Activated CD4-positive, alpha-beta T cell treated with anti-CD3 and anti-CD28 coated beads, Interleukin-2, amount 10 ng/mL, durations not matched to agents 7 days and 5 days (primary cell): ENCODE measurements around the gene TGM1. TPM values are rescaled to one million over a fixed set of nuclear protein-coding genes. Genes with fewer than 3 reads are reported as not detected.
"Not testable (repeated sequence)": the region's sequence is repeated elsewhere in the genome, so short reads cannot be mapped to it uniquely, and the experiment has no call there.

Experiments
- CTCF ChIA-PET: fragments of 350-600 bp; sonication (Branson Sonifier 250); formaldehyde crosslinking; loops from one replicate; lab custom pipeline; 2021; ENCODE audit warnings: antibody characterized with exemption; lab: Charles Lee
- POLR2A ChIA-PET: fragments of 350-600 bp; sonication (Branson Sonifier 250); formaldehyde crosslinking; loops from one replicate; lab custom pipeline; 2021; ENCODE audit warnings: antibody characterized with exemption; lab: Charles Lee
- DNase-seq: peaks from one replicate; pipeline ENCODE4 v3.0.0-alpha.2; 2020
- H3K27ac Mint-ChIP-seq: one replicate; pipeline ENCODE4 v1.8.0; 2021; ENCODE audit warnings: mild to moderate bottlenecking, moderate library complexity, mixed read lengths
- H3K27me3 Mint-ChIP-seq: one replicate; pipeline ENCODE4 v1.8.0; 2021; ENCODE audit warnings: mixed read lengths
- H3K36me3 Mint-ChIP-seq: one replicate; pipeline ENCODE4 v1.8.0; 2021; ENCODE audit warnings: low read depth, mixed read lengths
- H3K4me1 Mint-ChIP-seq: one replicate; pipeline ENCODE4 v1.8.0; 2021; ENCODE audit warnings: mixed read lengths
- H3K4me3 Mint-ChIP-seq: one replicate; pipeline ENCODE4 v1.8.0; 2021; ENCODE audit warnings: mild to moderate bottlenecking, moderate library complexity, mixed read lengths
- H3K9me3 Mint-ChIP-seq: one replicate; pipeline ENCODE4 v1.8.0; 2021; ENCODE audit warnings: mixed read lengths
- total RNA-seq, 2 experiments: library from RNA; stranded (reverse); gene quantifications; one replicate each; pipeline ENCODE4 v1.2.3, GENCODE V29; 2021

The TGM1 gene
- total RNA-seq, 2 experiments from 2014 or later = 6.5 TPM

- Mint-ChIP-seq H3K4me3 (peak overlapping the region; percentile 97), H3K27me3 (no peaks in the 10 kb centered on the region), H3K9me3 (no peaks in the 10 kb centered on the region), H3K36me3 (peaks cover 54% of the 10 kb centered on the region), H3K27ac (peak overlapping the region; percentile 33), H3K4me1 (peaks cover 72% of the 10 kb centered on the region)
- ChIA-PET POLR2A (interaction anchor here (1.3 kb wide), 1 partner anchor 18 kb away, joined by 3 read pairs; the partner anchor contains the start of gene MDP1), CTCF (interaction anchor here (0.8 to 2.3 kb wide), 9 partner anchors 8 to 197 kb away, joined by 3 to 14 read pairs (median 5); partner anchors contain the start of genes CIDEB, IRF9, LTB4R2 and MDP1)
- DNase-seq = no peak
These were observed 28.6 kb downstream of the TGM1 start for GRCh38 chr14:24234095-24235005.

GRCh38 chr14:24233538-24233866 is 29.5 kb downstream of the TGM1 start:
- Mint-ChIP-seq H3K27ac (peak overlapping the region; percentile 93), H3K27me3 (no peaks in the 10 kb centered on the region), H3K9me3 (no peaks in the 10 kb centered on the region), H3K36me3 (peaks cover 45% of the 10 kb centered on the region), H3K4me1 (peaks cover 67% of the 10 kb centered on the region), H3K4me3 (peak overlapping the region; percentile 97)
- no peak for DNase-seq
- ChIA-PET CTCF (interaction anchor here (0.8 to 2.3 kb wide), 3 partner anchors 9 to 18 kb away, joined by 3 to 14 read pairs (median 4); partner anchors contain the start of genes MDP1 and TINF2), POLR2A (no interaction called here)

- Mint-ChIP-seq H3K27me3 (no peaks in the 10 kb centered on the region), H3K4me3 (peak within 1 kb of the TSS; percentile 97), H3K36me3 (peaks cover 39% of the 10 kb centered on the region), H3K4me1 (peaks cover 61% of the 10 kb centered on the region), H3K9me3 (no peaks in the 10 kb centered on the region), H3K27ac (peak within 1 kb of the TSS; percentile 93)
- CTCF ChIA-PET = interaction anchor here (0.8 to 2.3 kb wide), 3 partner anchors 10 to 17 kb away, joined by 3 to 14 read pairs (median 4); partner anchors contain the start of genes MDP1 and TINF2
- peak; percentile 35 for DNase-seq
- POLR2A ChIA-PET = interaction anchor here (0.7 to 1.2 kb wide), 2 partner anchors 10 to 38 kb away, joined by 3 to 5 read pairs; partner anchors contain the start of gene TINF2
These were observed 30.1 kb downstream of the TGM1 start, which contains the start of gene GMPR2 for GRCh38 chr14:24232645-24233537. GMPR2 (plus strand) TSS chr14:24232929; CDS start chr14:24233254, 325 bp downstream.

- DNase-seq = peak; percentile 91
- Mint-ChIP-seq H3K36me3 (peaks cover 36% of the 10 kb centered on the region), H3K4me3 (peak within 1 kb of the TSS; percentile 97), H3K27me3 (no peaks in the 10 kb centered on the region), H3K9me3 (no peaks in the 10 kb centered on the region), H3K4me1 (peaks cover 61% of the 10 kb centered on the region), H3K27ac (peak within 1 kb of the TSS; percentile 93)
- CTCF ChIA-PET = interaction anchor here (1.4 to 2.3 kb wide), 2 partner anchors 10 to 12 kb away, joined by 3 to 14 read pairs; partner anchors contain the start of gene TINF2
- POLR2A ChIA-PET = interaction anchor here (1.2 kb wide), 1 partner anchor 10 kb away, joined by 5 read pairs; the partner anchor contains the start of gene TINF2
These were observed 30.8 kb downstream of the TGM1 start, which contains the start of gene NEDD8 for GRCh38 chr14:24232121-24232644. NEDD8 (minus strand) TSS chr14:24232367; CDS start chr14:24232267, 100 bp downstream.

GRCh38 chr14:24231263-24232120 is 31.5 kb downstream of the TGM1 start:
- POLR2A ChIA-PET = interaction anchor here (0.6 to 1.2 kb wide), 2 partner anchors 11 to 73 kb away, joined by 5 to 6 read pairs; partner anchors contain the start of gene TINF2
- CTCF ChIA-PET = interaction anchor here (0.6 to 1.3 kb wide), 4 partner anchors 8 to 43 kb away, joined by 3 read pairs; partner anchors contain the start of gene IPO4
- H3K9me3 Mint-ChIP-seq = no peaks in the 10 kb centered on the region
- peak; percentile 35 for DNase-seq
- H3K4me3 Mint-ChIP-seq = peak overlapping the region; percentile 97
- peaks cover 30% of the 10 kb centered on the region for H3K36me3 Mint-ChIP-seq
- no peaks in the 10 kb centered on the region for H3K27me3 Mint-ChIP-seq
- peaks cover 60% of the 10 kb centered on the region for H3K4me1 Mint-ChIP-seq
- H3K27ac Mint-ChIP-seq = peak overlapping the region; percentile 93

- H3K27ac Mint-ChIP-seq = peak overlapping the region; percentile 54
- H3K27me3 Mint-ChIP-seq = no peaks in the 10 kb centered on the region
- POLR2A ChIA-PET = interaction anchor here (0.7 kb wide), 1 partner anchor 66 kb away, joined by 6 read pairs; no protein-coding TSS in a partner anchor
These were observed 34.1 kb downstream of the TGM1 start for GRCh38 chr14:24228902-24229301.

GRCh38 chr14:24226473-24226872 is 36.5 kb downstream of the TGM1 start:
- no peak for DNase-seq
- H3K27ac Mint-ChIP-seq = no peak overlapping the region
- CTCF ChIA-PET = interaction anchor here (1.2 to 1.5 kb wide), 2 partner anchors 16 to 71 kb away, joined by 6 to 7 read pairs; partner anchors contain the start of gene TINF2
- peaks cover 31% of the 10 kb centered on the region for H3K4me1 Mint-ChIP-seq
- no peaks in the 10 kb centered on the region for H3K9me3 Mint-ChIP-seq
- H3K27me3 Mint-ChIP-seq = no peaks in the 10 kb centered on the region
- H3K4me3 Mint-ChIP-seq = no peak overlapping the region
- POLR2A ChIA-PET = no interaction called here
- peaks cover 13% of the 10 kb centered on the region for H3K36me3 Mint-ChIP-seq

More at GRCh38 chr14:24228902-24229301, 34.1 kb downstream of the TGM1 start:
- Mint-ChIP-seq H3K36me3 (peaks cover 14% of the 10 kb centered on the region), H3K4me3 (no peak overlapping the region), H3K9me3 (no peaks in the 10 kb centered on the region), H3K4me1 (peaks cover 42% of the 10 kb centered on the region)
- no peak for DNase-seq
- CTCF ChIA-PET = interaction anchor here (0.8 to 1.2 kb wide), 4 partner anchors 9 to 25 kb away, joined by 3 to 5 read pairs (median 4); partner anchors contain the start of genes MDP1 and TINF2

GRCh38 chr14:24224618-24225071 is 38.3 kb downstream of the TGM1 start:
- H3K4me1 Mint-ChIP-seq = peaks cover 21% of the 10 kb centered on the region
- peaks cover 13% of the 10 kb centered on the region for H3K36me3 Mint-ChIP-seq
- no peak overlapping the region for H3K4me3 Mint-ChIP-seq
- POLR2A ChIA-PET = no interaction called here
- no peak for DNase-seq
- H3K27ac Mint-ChIP-seq = no peak overlapping the region
- H3K27me3 Mint-ChIP-seq = no peaks in the 10 kb centered on the region
- no peaks in the 10 kb centered on the region for H3K9me3 Mint-ChIP-seq
- CTCF ChIA-PET = interaction anchor here (1.6 kb wide), 1 partner anchor 18 kb away, joined by 5 read pairs; the partner anchor contains the start of gene TINF2

GRCh38 chr14:24222987-24223386 is 40.0 kb downstream of the TGM1 start:
- Mint-ChIP-seq H3K36me3 (peaks cover 17% of the 10 kb centered on the region), H3K4me1 (peaks cover 17% of the 10 kb centered on the region)
- not testable (repeated sequence) for H3K9me3 Mint-ChIP-seq, H3K27me3 Mint-ChIP-seq, H3K27ac Mint-ChIP-seq, DNase-seq, H3K4me3 Mint-ChIP-seq
- CTCF ChIA-PET = interaction anchor here (0.6 to 1.6 kb wide), 2 partner anchors 8 to 19 kb away, joined by 3 to 5 read pairs; partner anchors contain the start of gene TINF2
- POLR2A ChIA-PET = interaction anchor here (0.7 kb wide), 1 partner anchor 13 kb away, joined by 3 read pairs; no protein-coding TSS in a partner anchor

- Mint-ChIP-seq H3K4me1 (peaks cover 26% of the 10 kb centered on the region), H3K4me3 (no peak overlapping the region), H3K27ac (no peak overlapping the region), H3K36me3 (peaks cover 14% of the 10 kb centered on the region), H3K27me3 (no peaks in the 10 kb centered on the region), H3K9me3 (no peaks in the 10 kb centered on the region)
- ChIA-PET CTCF (interaction anchor here (0.9 to 2.1 kb wide), 8 partner anchors 8 to 212 kb away, joined by 3 to 14 read pairs (median 4); partner anchors contain the start of genes GMPR2 and TINF2), POLR2A (no interaction called here)
- no peak for DNase-seq
These were observed 43.5 kb downstream of the TGM1 start for GRCh38 chr14:24219521-24219920.
